Left lung (tissue), 10 donors: Measurements from ENCODE around the gene DTX1. TPM values are rescaled to one million over a fixed set of nuclear protein-coding genes. Genes with fewer than 3 reads are reported as not detected.

Experiments used
- ATAC-seq: fragments of 200-7000 bp; cut with Tn5 transposase; one replicate; pipeline ENCODE4 v1.9.1; 2020; ENCODE audit warnings: moderate library complexity
- DNase-seq, 4 donors: peaks; one replicate each; pipeline ENCODE4 v3.0.0-alpha.2; 2013 to 2020
- H3K27ac ChIP-seq, 2 donors: fragments of 200-600 bp; sonication (generic) in 1 of 2; one replicate each; pipeline versions ENCODE4 v1.5.0 to v1.8.0; 2020 to 2021
- H3K27me3 ChIP-seq, 2 donors: fragments of 200-600 bp; sonication (generic) in 1 of 2; one replicate each; pipeline versions ENCODE4 v1.5.0 to v1.8.0; 2020 to 2021
- H3K36me3 ChIP-seq, 2 donors: fragments of 200-600 bp; sonication (generic) in 1 of 2; one replicate each; pipeline versions ENCODE4 v1.5.0 to v1.8.0; 2020 to 2021
- H3K4me1 ChIP-seq, 2 donors: fragments of 200-600 bp; one replicate each; pipeline ENCODE4 v1.8.0; 2021
- H3K4me3 ChIP-seq, 2 donors: fragments of 200-600 bp; sonication (generic) in 1 of 2; one replicate each; pipeline versions ENCODE4 v1.5.0 to v1.8.0; 2020 to 2021; ENCODE audit warnings: mild to moderate bottlenecking in 1 of 2
- H3K9me3 ChIP-seq, 2 donors: fragments of 200-600 bp; sonication (generic) in 1 of 2; one replicate each; pipeline versions ENCODE4 v1.5.0 to v1.8.0; 2020 to 2021
- CTCF ChIP-seq, 2 donors: fragments of 200-600 bp; sonication (generic) in 1 of 2; IDR thresholded peaks; one replicate each; pipeline versions ENCODE4 v1.5.0 to v1.8.0; 2021; ENCODE audit warnings: antibody characterized with exemption in 2 of 2
- intact Hi-C, 2 donors: fragments of 100-400 bp; cut with DNase I; formaldehyde crosslinking; loops; one replicate each; pipeline versions ENCODE4 v1.11.2 to v1.14.2; 2022
- polyA plus RNA-seq, 6 donors: library from polyadenylated mRNA; unstranded; fragments of 120-200 nt; gene quantifications; one replicate each; pipeline ENCODE4 v1.2.1, GENCODE V29; 2013; ENCODE audit not compliant: insufficient read length in 6 of 6
- total RNA-seq, 2 donors: library from RNA; stranded (reverse); fragmentation: NEBNext Ultra II Directional; extraction: Animal tissue kit (Norgen Biotek cat#: 25700); gene quantifications; one replicate each; pipeline ENCODE4 v1.2.1, GENCODE V29; 2021
- donor health status: DM: no; HTN: yes; CAD: no.
- donor health status: DM: no; HTN: no; CAD: no.

The DTX1 gene
- total and polyA plus RNA-seq, 8 donors, result 0.70 to 6.3 (median 4.3) TPM

- DNase-seq (peak in 2 of 4 donors; percentile 10 to 65), ATAC-seq (peak; percentile 12)
- no peak for TF ChIP-seq CTCF (IDR thresholded peaks at IDR 0.05)
- Histone ChIP-seq H3K9me3 (no peaks in the 10 kb centered on the region), H3K27ac (no peak overlapping the region), H3K4me1 (no peaks in the 10 kb centered on the region), H3K27me3 (peaks cover 1 to 59% of the 10 kb centered on the region in 2 donors), H3K4me3 (no peak overlapping the region), H3K36me3 (no peaks in the 10 kb centered on the region)
- intact Hi-C loops, result no loop called here
Measured at GRCh38 chr12:113083863-113084435, 27.4 kb downstream of the DTX1 start.

DNA sequence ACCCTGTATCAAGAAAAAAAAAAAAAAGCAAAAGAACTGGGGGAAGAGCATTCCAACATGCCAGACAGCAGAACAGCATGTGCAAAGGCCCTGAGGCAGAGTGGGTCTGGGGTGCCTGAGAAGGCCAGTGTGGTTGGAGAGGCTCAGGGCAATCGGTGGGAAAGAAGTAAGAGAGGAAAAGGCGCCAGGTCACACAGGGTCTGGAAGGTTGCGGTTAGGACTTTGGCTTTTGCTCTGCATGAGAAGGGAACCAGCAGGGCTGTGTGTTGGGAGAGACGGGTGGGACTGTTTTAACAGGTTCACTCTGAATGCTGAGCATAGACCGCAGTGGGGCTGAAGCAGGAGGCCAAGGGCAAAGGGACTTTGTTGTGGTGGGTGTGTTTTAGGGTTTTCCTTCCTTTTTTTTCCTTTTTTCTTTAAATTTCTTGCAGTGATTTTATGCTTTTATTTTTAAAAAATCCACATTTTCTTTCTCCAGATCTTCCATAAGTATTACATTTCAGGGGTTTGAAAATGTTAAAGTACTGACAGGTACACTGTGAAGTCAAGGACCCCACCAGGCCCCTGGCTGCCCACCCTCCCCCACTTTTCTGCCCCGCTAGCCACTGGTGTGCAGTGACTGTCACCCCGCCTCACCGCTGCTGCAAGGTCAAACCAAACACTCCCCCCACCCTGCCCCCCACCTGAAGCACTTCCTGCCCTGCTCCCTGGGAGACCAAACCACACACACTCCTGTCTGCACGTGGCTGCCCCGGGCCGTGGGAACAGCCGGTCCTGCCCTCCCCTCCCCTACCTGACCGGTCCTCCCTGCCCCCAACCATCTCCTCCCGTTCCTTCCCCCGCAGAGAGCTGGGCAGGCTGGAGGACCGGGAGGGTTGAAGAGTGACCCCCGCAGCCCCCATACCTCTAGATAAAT lies 30.0 kb downstream of the DTX1 start:
- no peak for TF ChIP-seq CTCF (IDR thresholded peaks at IDR 0.05)
- ATAC-seq, result peak; percentile 62
- peak in 2 of 4 donors; percentile 13 to 74 for DNase-seq

GRCh38 chr12:113087193-113087592 lies 30.7 kb downstream of the DTX1 start:
- peaks cover 0 to 58% of the 10 kb centered on the region in 2 donors for H3K27me3 ChIP-seq
- H3K36me3 ChIP-seq, result no peaks in the 10 kb centered on the region
- DNase-seq, result peak in 1 of 4 donors; percentile 19
- no peak for ATAC-seq
- no peak overlapping the region for H3K27ac ChIP-seq
- no peaks in the 10 kb centered on the region for H3K4me1 ChIP-seq
- H3K4me3 ChIP-seq, result no peak overlapping the region
- intact Hi-C loops, result no loop called here
- no peak for TF ChIP-seq CTCF (IDR thresholded peaks at IDR 0.05)
- H3K9me3 ChIP-seq, result no peaks in the 10 kb centered on the region

More for the DNA sequence above, 30.0 kb downstream of the DTX1 start:
- H3K4me3 ChIP-seq, result no peak overlapping the region
- H3K27me3 ChIP-seq, result peaks cover 0 to 58% of the 10 kb centered on the region in 2 donors
- H3K9me3 ChIP-seq, result no peaks in the 10 kb centered on the region
- H3K36me3 ChIP-seq, result no peaks in the 10 kb centered on the region
- H3K4me1 ChIP-seq, result no peaks in the 10 kb centered on the region
- intact Hi-C loops, result no loop called here
- no peak overlapping the region for H3K27ac ChIP-seq

DNA sequence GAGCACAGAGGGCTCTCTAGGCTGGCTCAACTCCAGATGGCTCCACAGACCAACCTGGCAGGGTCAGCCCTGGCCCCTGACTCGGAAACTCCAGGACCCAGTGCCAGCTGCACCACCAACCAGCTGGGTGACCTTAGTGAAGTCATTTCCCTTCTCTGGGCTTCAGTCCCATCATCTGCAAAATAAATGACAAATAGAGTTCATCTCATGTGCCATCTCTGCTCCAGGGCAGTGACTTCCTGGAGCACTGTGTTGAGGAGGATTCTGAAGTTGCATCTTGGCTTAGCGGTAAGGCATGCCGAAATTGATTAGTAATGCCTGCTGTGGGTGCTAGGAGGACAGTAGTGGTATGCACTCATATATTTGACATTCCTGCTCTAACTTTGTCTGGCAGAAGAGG lies 31.5 kb downstream of the DTX1 start:
- Histone ChIP-seq H3K36me3 (no peaks in the 10 kb centered on the region), H3K27ac (no peak overlapping the region), H3K4me3 (no peak overlapping the region), H3K4me1 (no peaks in the 10 kb centered on the region), H3K27me3 (peaks cover 0 to 66% of the 10 kb centered on the region in 2 donors), H3K9me3 (no peaks in the 10 kb centered on the region)
- ATAC-seq (no peak), DNase-seq (peak in 1 of 4 donors; percentile 27)
- intact Hi-C loops, result no loop called here
- no peak for TF ChIP-seq CTCF (IDR thresholded peaks at IDR 0.05)
